Measurements from ENCODE around the gene NFAT5.

Gene NFAT5

GRCh38 chr16:69741951-69742904 is 176.5 kb downstream of the NFAT5 start:
- DNase-seq (ENCODE audit: low spot score) = no peak

- no peak for DNase-seq (ENCODE audit: low spot score)
Observed at GRCh38 chr16:69744363-69745231, 178.8 kb downstream of the NFAT5 start.

DNA sequence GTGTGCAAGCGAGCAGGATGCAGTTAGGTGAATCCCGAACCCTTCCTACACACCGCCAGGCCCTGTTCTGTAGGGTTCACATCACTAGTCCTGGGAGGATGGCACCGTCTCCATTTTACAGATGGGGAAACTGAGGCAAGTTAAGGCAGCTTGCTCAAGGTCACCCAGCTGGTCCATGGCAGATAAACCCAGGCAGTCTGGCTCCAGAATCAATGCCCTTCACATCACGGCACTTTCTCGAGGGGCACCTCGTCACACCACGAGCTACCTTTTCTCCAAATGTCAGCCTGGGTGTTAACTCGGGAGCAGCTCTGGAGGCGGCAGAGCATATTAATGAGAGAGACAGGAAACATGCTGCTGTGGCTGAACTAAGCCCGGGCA is 179.5 kb downstream of the NFAT5 start:
- DNase-seq (ENCODE audit: low spot score) = no peak

DNA sequence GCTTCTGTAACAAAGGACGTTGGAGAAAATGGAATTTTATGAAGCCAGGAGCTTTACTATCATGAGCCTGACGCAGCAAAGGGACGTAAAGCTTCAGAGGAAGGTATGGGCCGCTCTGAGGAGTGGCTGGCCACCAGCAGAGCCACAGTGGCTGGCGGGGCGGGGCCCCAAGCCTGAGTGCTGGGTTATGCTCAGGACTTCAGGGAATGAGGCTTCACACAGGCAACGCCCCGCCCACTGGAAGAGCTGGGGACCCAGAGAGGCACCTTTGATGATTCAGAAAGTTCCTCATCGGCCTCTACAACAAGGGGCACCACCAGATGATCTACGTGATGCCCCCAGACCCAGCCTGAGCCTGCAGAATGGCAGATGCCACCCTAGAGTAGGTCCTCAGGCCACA is 180.2 kb downstream of the NFAT5 start:
- no peak for DNase-seq (ENCODE audit: low spot score)

DNA sequence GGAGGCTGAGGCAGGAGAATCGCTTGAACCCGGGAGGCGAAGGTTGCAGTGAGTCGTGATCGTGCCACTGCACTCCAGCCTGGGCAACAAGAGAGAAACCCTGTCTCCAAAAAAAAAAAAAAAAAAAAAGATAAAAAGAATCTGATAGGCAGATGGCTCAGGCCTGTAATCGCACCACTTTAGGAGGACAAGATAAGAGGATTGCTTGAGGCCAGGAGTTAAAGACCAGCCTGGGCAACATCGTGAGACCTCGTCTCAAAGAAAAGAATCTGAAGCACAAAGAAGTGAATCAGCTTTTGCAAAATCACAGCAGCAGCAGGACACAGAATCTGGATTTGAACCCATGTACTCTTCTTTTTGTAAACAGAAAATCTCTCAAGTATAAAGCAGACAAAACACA is 181.3 kb downstream of the NFAT5 start:
- no peak for DNase-seq (ENCODE audit: low spot score)

GRCh38 chr16:69748694-69749345 is 183.1 kb downstream of the NFAT5 start:
- DNase-seq (ENCODE audit: low spot score) = no peak

DNA sequence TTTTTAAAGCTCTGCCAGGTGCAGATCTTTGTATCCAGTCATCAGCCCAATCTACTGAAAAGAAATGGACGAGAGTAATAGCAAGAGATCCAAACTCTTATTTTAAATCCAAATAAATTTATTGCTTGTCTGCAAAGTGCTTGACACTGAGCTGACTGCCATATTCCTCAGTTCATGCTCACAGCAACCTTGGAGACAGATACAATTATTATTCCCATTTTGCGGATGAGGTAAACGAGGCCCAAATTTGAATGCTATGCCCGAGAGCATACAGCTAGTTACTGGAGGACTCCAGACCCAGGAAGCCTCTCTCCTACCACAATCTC is 188.3 kb downstream of the NFAT5 start:
- no peak for DNase-seq (ENCODE audit: low spot score)
